Frontal cortex (tissue), 4 donors: ENCODE measurements around the gene SLC39A2. TPM values are rescaled to one million over a fixed set of nuclear protein-coding genes. Genes with fewer than 3 reads are reported as not detected.

Experiments used
- DNase-seq, 2 donors: peaks; one replicate each; pipeline ENCODE4 v3.0.0; 2012; ENCODE audit warnings: low spot score in 2 of 2
- FAIRE-seq: peaks from 2 replicates; lab custom pipeline; 2012; peaks lifted over from hg19 to GRCh38; lab: Jason Lieb, UNC
- small RNA-seq: library from RNA; depleted of rRNA; stranded (forward); fragments of <200 nt; gene quantifications from one replicate; pipeline ENCODE3, GENCODE V24; 2014
- total RNA-seq: library from RNA; depleted of rRNA; stranded (reverse); fragments of >200 nt; gene quantifications from one replicate; pipeline ENCODE4 v1.2.3, GENCODE V29; 2014
- donor health status: control.
- donor health status: control.
- donor health status: control.

Gene SLC39A2
- total RNA-seq, 1 donor from 2014 or later, result not detected

GRCh38 chr14:21041676-21042433 is 42.8 kb downstream of the SLC39A2 start, which contains the start of gene RNASE7:
RNASE7 (plus strand) TSS chr14:21042362; CDS start chr14:21042993, 631 bp downstream.
- FAIRE-seq, result no peak
- DNase-seq, result no peak

GRCh38 chr14:21042918-21043317 is 43.8 kb downstream of the SLC39A2 start:
- no peak for DNase-seq
- no peak for FAIRE-seq

- FAIRE-seq (no peak), DNase-seq (no peak)
These were observed 44.4 kb downstream of the SLC39A2 start for GRCh38 chr14:21043387-21043973.

- FAIRE-seq (no peak), DNase-seq (no peak)
These were observed 45.0 kb downstream of the SLC39A2 start for GRCh38 chr14:21043974-21044618.

- no peak for DNase-seq
- FAIRE-seq, result no peak
These were observed 48.3 kb downstream of the SLC39A2 start for GRCh38 chr14:21047378-21047781.

- DNase-seq (no peak), FAIRE-seq (no peak)
These were observed 49.5 kb downstream of the SLC39A2 start for GRCh38 chr14:21048638-21049037.

GRCh38 chr14:21049271-21049673 is 50.2 kb downstream of the SLC39A2 start:
- FAIRE-seq (no peak), DNase-seq (no peak)

GRCh38 chr14:21050597-21050996 is 51.5 kb downstream of the SLC39A2 start:
- FAIRE-seq (no peak), DNase-seq (no peak)

Small RNA genes lying within 50 kb of the gene (small RNA-seq; reads per million reads assigned to genes)
- not detected for gene RN7SL189P

Other genes starting within 250 kb of the SLC39A2 start
- gene EDDM3B, start 230.9 kb upstream of the SLC39A2 start, total RNA-seq, result not detected
- gene RNASE6, start 218.0 kb upstream of the SLC39A2 start, total RNA-seq, result 1.2 TPM
- gene RNASE1, start 196.4 kb upstream of the SLC39A2 start, total RNA-seq, result 12.2 TPM
- gene RNASE3, start 107.9 kb upstream of the SLC39A2 start, total RNA-seq, result not detected
- not detected for gene RNASE2, start 43.8 kb upstream of the SLC39A2 start, total RNA-seq
- gene METTL17, start 9.3 kb upstream of the SLC39A2 start, total RNA-seq, result 27.7 TPM
- gene NDRG2, start 25.8 kb downstream of the SLC39A2 start, total RNA-seq, result 92.9 TPM
- not detected for gene TPPP2, start 30.9 kb downstream of the SLC39A2 start, total RNA-seq
- not detected for gene RNASE13, start 35.5 kb downstream of the SLC39A2 start, total RNA-seq
- not detected for gene RNASE7, start 43.1 kb downstream of the SLC39A2 start, total RNA-seq
- not detected for gene RNASE8, start 58.5 kb downstream of the SLC39A2 start, total RNA-seq
- 11.4 TPM for gene ARHGEF40, start 71.0 kb downstream of the SLC39A2 start, total RNA-seq
- 6.9 TPM for gene ZNF219, start 99.4 kb downstream of the SLC39A2 start, total RNA-seq
- gene TMEM253, start 101.8 kb downstream of the SLC39A2 start, total RNA-seq, result not detected
- gene OR5AU1, start 156.8 kb downstream of the SLC39A2 start, total RNA-seq, result not detected